HG02759 (cell line): Measurements from ENCODE around the gene SLC26A6.

Experiments
- ATAC-seq: cut with Tn5 transposase; IDR thresholded peaks from one replicate; pipeline ENCODE4 v1.9.1; 2021; ENCODE audit warnings: mild to moderate bottlenecking, moderate library complexity; ENCODE audit not compliant: unreplicated experiment

Gene SLC26A6

GRCh38 chr3:48662145-48662752, 27.0 kb upstream of the SLC26A6 start:
- ATAC-seq: no peak

- no peak for ATAC-seq
Measured at GRCh38 chr3:48661501-48662144, 26.4 kb upstream of the SLC26A6 start.

GRCh38 chr3:48660800-48661400, 25.6 kb upstream of the SLC26A6 start:
- no peak for ATAC-seq

GRCh38 chr3:48656841-48657281, 21.6 kb upstream of the SLC26A6 start:
- no peak for ATAC-seq

GRCh38 chr3:48656061-48656840, 21.0 kb upstream of the SLC26A6 start:
- ATAC-seq: peak; percentile 71

GRCh38 chr3:48655606-48656005, 20.3 kb upstream of the SLC26A6 start:
- ATAC-seq: no peak

- ATAC-seq: no peak
Measured at GRCh38 chr3:48655063-48655462, 19.8 kb upstream of the SLC26A6 start.

- no peak for ATAC-seq
Measured at GRCh38 chr3:48652923-48653715, 17.9 kb upstream of the SLC26A6 start.

GRCh38 chr3:48651771-48652170, 16.5 kb upstream of the SLC26A6 start:
- no peak for ATAC-seq

GRCh38 chr3:48650723-48651122, 15.5 kb upstream of the SLC26A6 start:
- no peak for ATAC-seq

GRCh38 chr3:48648188-48648850, 13.1 kb upstream of the SLC26A6 start:
- ATAC-seq: no peak

- no peak for ATAC-seq
Measured at GRCh38 chr3:48647714-48648113, 12.5 kb upstream of the SLC26A6 start.

- ATAC-seq: no peak
Measured at GRCh38 chr3:48644898-48645760, 9.9 kb upstream of the SLC26A6 start.

- ATAC-seq: no peak
Measured at GRCh38 chr3:48642605-48643004, 7.3 kb upstream of the SLC26A6 start.

GRCh38 chr3:48641396-48641795, 6.1 kb upstream of the SLC26A6 start:
- no peak for ATAC-seq

GRCh38 chr3:48639944-48640606, 4.8 kb upstream of the SLC26A6 start:
- no peak for ATAC-seq

GRCh38 chr3:48637305-48637704, 2.0 kb upstream of the SLC26A6 start:
- ATAC-seq: no peak

GRCh38 chr3:48636149-48636655, 941 bp upstream of the SLC26A6 start:
- no peak for ATAC-seq
